CD14-positive monocyte (primary cell): ENCODE data around the gene RAC3. TPM values are rescaled to one million over a fixed set of nuclear protein-coding genes. Genes with fewer than 3 reads are reported as not detected.

Source experiments
- DNase-seq, 3 donors: peaks; one replicate each; pipeline ENCODE4 v3.0.0-alpha.2; 2011 to 2022
- H2AFZ ChIP-seq: 2 replicates; pipeline ENCODE4 v1.6.0; 2012; ENCODE audit warnings: mild to moderate bottlenecking, low read depth, low read length, inconsistent platforms; ENCODE audit not compliant: insufficient read depth, poor library complexity, severe bottlenecking
- H3K27ac ChIP-seq, 2 donors: 1 replicate in 1 of 2; 2 replicates in 1 of 2; pipeline ENCODE4 v1.5.1; 2012 to 2013; ENCODE audit warnings: low read length in 2 of 2, control low read depth in 1 of 2, inconsistent platforms in 1 of 2, low read depth in 1 of 2, mild to moderate bottlenecking in 1 of 2
- H3K27me3 ChIP-seq, 2 donors: one replicate each; pipeline versions ENCODE4 v1.6.0 to v1.6.1; 2011 to 2013; ENCODE audit warnings: low read length in 2 of 2; ENCODE audit not compliant: control insufficient read depth in 2 of 2, insufficient read depth in 2 of 2
- H3K36me3 ChIP-seq, 2 donors: replicated peaks in 1 of 2; 1 replicate in 1 of 2; 2 replicates in 1 of 2; pipeline versions ENCODE4 v1.5.1 to v1.6.1; 2012 to 2013; ENCODE audit warnings: low read length in 2 of 2, control low read depth in 1 of 2, inconsistent platforms in 1 of 2, mild to moderate bottlenecking in 1 of 2; ENCODE audit not compliant: insufficient read depth in 2 of 2, control insufficient read depth in 1 of 2
- H3K4me1 ChIP-seq, 2 donors: 1 replicate in 1 of 2; 2 replicates in 1 of 2; pipeline versions ENCODE4 v1.5.1 to v1.6.1; 2012 to 2013; ENCODE audit warnings: low read length in 2 of 2, control low read depth in 1 of 2, inconsistent platforms in 1 of 2, mild to moderate bottlenecking in 1 of 2, moderate library complexity in 1 of 2; ENCODE audit not compliant: insufficient read depth in 2 of 2, control insufficient read depth in 1 of 2
- H3K4me2 ChIP-seq: replicated peaks from 2 replicates; pipeline ENCODE3; 2012; ENCODE audit warnings: low read length, moderate library complexity, mild to moderate bottlenecking; ENCODE audit not compliant: poor library complexity, severe bottlenecking; ENCODE audit errors: extremely low read depth
- H3K4me3 ChIP-seq, 3 experiments: fragments of 200-600 bp in 1 of 3; sonication (generic) in 1 of 3; replicated peaks in 1 of 3; 1 replicate in 2 of 3; 2 replicates in 1 of 3; pipeline ENCODE4 v1.5.1; 2011 to 2013; ENCODE audit warnings: low read length in 3 of 3, mild to moderate bottlenecking in 3 of 3, control low read depth in 2 of 3, low read depth in 2 of 3, inconsistent platforms in 1 of 3, moderate library complexity in 1 of 3
- H3K79me2 ChIP-seq: 2 replicates; pipeline ENCODE4 v1.6.0; 2012; ENCODE audit warnings: mild to moderate bottlenecking, control low read depth, inconsistent platforms, low read length, moderate library complexity; ENCODE audit not compliant: insufficient read depth
- H3K9ac ChIP-seq: 2 replicates; pipeline ENCODE4 v1.6.0; 2017; ENCODE audit warnings: low read length, mild to moderate bottlenecking; ENCODE audit not compliant: insufficient read depth, poor library complexity, severe bottlenecking
- H3K9me3 ChIP-seq, 2 donors: replicated peaks in 1 of 2; 1 replicate in 1 of 2; 2 replicates in 1 of 2; pipeline versions ENCODE4 v1.5.1 to v1.6.1; 2012 to 2013; ENCODE audit warnings: low read length in 2 of 2, control low read depth in 1 of 2; ENCODE audit not compliant: control insufficient read depth in 1 of 2, insufficient read depth in 1 of 2
- H4K20me1 ChIP-seq: 2 replicates; pipeline ENCODE4 v1.6.0; 2012; ENCODE audit warnings: mild to moderate bottlenecking, low read length, control low read depth, moderate library complexity; ENCODE audit not compliant: insufficient read depth
- H3K27ac Mint-ChIP-seq, 7 donors: one replicate each; pipeline ENCODE4 v1.8.0; 2020; ENCODE audit warnings: mild to moderate bottlenecking in 7 of 7, mixed read lengths in 7 of 7, moderate library complexity in 6 of 7, inconsistent platforms in 2 of 7
- H3K27me3 Mint-ChIP-seq, 3 donors: one replicate each; pipeline ENCODE4 v1.8.0; 2021 to 2022; ENCODE audit warnings: low read depth in 3 of 3, mild to moderate bottlenecking in 3 of 3, mixed read lengths in 3 of 3, moderate library complexity in 3 of 3, inconsistent platforms in 1 of 3
- H3K36me3 Mint-ChIP-seq, 2 donors: one replicate each; pipeline ENCODE4 v1.8.0; 2020; ENCODE audit warnings: mixed read lengths in 2 of 2, inconsistent platforms in 1 of 2, mild to moderate bottlenecking in 1 of 2
- H3K4me1 Mint-ChIP-seq: one replicate; pipeline ENCODE4 v1.8.0; 2020; ENCODE audit warnings: mild to moderate bottlenecking, mixed read lengths
- H3K4me3 Mint-ChIP-seq, 2 donors: one replicate each; pipeline ENCODE4 v1.8.0; 2020; ENCODE audit warnings: mild to moderate bottlenecking in 2 of 2, mixed read lengths in 2 of 2, moderate library complexity in 1 of 2
- H3K9me3 Mint-ChIP-seq, 7 donors: one replicate each; pipeline ENCODE4 v1.8.0; 2020 to 2022; ENCODE audit warnings: mixed read lengths in 7 of 7, mild to moderate bottlenecking in 6 of 7, moderate library complexity in 6 of 7, inconsistent platforms in 2 of 7
- CTCF ChIP-seq: fragments of 200-600 bp; IDR thresholded peaks from one replicate; pipeline ENCODE4 v1.8.0; 2022; ENCODE audit warnings: antibody characterized with exemption, mild to moderate bottlenecking
- WGBS: methylation state at CpG from one replicate; pipeline ENCODE4 v1.1.5; 2013; ENCODE audit warnings: missing lambda C conversion rate; ENCODE audit not compliant: insufficient coverage; 5-methylcytosine and 5-hydroxymethylcytosine counted together
- intact Hi-C, 2 donors: fragments of 100-400 bp; cut with micrococcal nuclease; formaldehyde crosslinking; loops; one replicate each; pipeline versions ENCODE4 v1.15.0 to v1.15.1; 2023
- polyA plus RNA-seq, 3 donors: library from polyadenylated mRNA; depleted of rRNA in 1 of 3; unstranded in 2 of 3; stranded (reverse) in 1 of 3; fragments of 300-500 nt in 2 of 3; fragments of >200 nt in 1 of 3; fragmentation: Illumina TruSeq in 2 of 3; gene quantifications; 1 replicate in 2 of 3; 2 replicates in 1 of 3; pipeline ENCODE4 v1.2.3, GENCODE V29; 2012 to 2021

The RAC3 gene
- polyA plus RNA-seq, 3 donors: 1.8 TPM; not detected in 2

- Histone ChIP-seq H3K9me3 (no peaks in the 10 kb centered on the region), H3K4me1 (peaks cover 11 to 17% of the 10 kb centered on the region in 2 donors), H3K36me3 (peaks cover 20 to 28% of the 10 kb centered on the region in 2 donors), H4K20me1 (peaks cover 3% of the 10 kb centered on the region), H3K27me3 (no peaks in the 10 kb centered on the region), H2AFZ (no peak overlapping the region), H3K27ac (no peak overlapping the region), H3K4me3 (no peak overlapping the region), H3K79me2 (peaks cover 7% of the 10 kb centered on the region), H3K9ac (no peak overlapping the region), H3K4me2 (no peak overlapping the region)
- no peak overlapping the region for H3K27ac Mint-ChIP-seq
- peaks cover 0 to 1% (median under 1%) of the 10 kb centered on the region in 3 donors for H3K27me3 Mint-ChIP-seq
- WGBS: 97% methylated on average over 24 of the region's 24 CpGs
- DNase-seq: no peak
- peaks cover 17 to 34% of the 10 kb centered on the region in 2 donors for H3K36me3 Mint-ChIP-seq
- intact Hi-C loops: no loop called here
- H3K4me1 Mint-ChIP-seq: peaks cover 9% of the 10 kb centered on the region
- H3K9me3 Mint-ChIP-seq: no peaks in the 10 kb centered on the region
- H3K4me3 Mint-ChIP-seq: no peak overlapping the region
- TF ChIP-seq CTCF: no peak
These were observed 15.9 kb downstream of the RAC3 start for GRCh38 chr17:82047379-82047778.

- WGBS: 98% methylated on average over 20 of the region's 25 CpGs
- Mint-ChIP-seq H3K27ac (peak overlapping the region in 1 of 7 donors; percentile 45), H3K4me1 (peaks cover 15% of the 10 kb centered on the region), H3K4me3 (no peak overlapping the region), H3K9me3 (no peaks in the 10 kb centered on the region), H3K36me3 (peaks cover 17 to 34% of the 10 kb centered on the region in 2 donors), H3K27me3 (no peaks in the 10 kb centered on the region)
- TF ChIP-seq CTCF: no peak
- Histone ChIP-seq H2AFZ (no peak overlapping the region), H3K9me3 (no peaks in the 10 kb centered on the region), H3K79me2 (peaks cover 13% of the 10 kb centered on the region), H3K27me3 (no peaks in the 10 kb centered on the region), H3K4me1 (peaks cover 17 to 23% of the 10 kb centered on the region in 2 donors), H3K27ac (no peak overlapping the region), H3K9ac (no peak overlapping the region), H3K4me3 (no peak overlapping the region), H3K36me3 (peaks cover 20 to 28% of the 10 kb centered on the region in 2 donors), H4K20me1 (peaks cover 9% of the 10 kb centered on the region), H3K4me2 (no peak overlapping the region)
- no peak for DNase-seq
- intact Hi-C loops: no loop called here
These were observed 16.6 kb downstream of the RAC3 start for GRCh38 chr17:82047914-82048570.
